Coronary artery (tissue), 2 donors: ENCODE measurements around the gene RMDN3.

Experiments
- DNase-seq: peaks from one replicate; pipeline ENCODE4 v3.0.0-alpha.2; 2017; ENCODE audit warnings: low spot score
- H3K27ac ChIP-seq, 2 donors: fragments of 200-600 bp; sonication (generic); one replicate each; pipeline ENCODE4 v1.5.1; 2016 to 2019
- H3K4me3 ChIP-seq: fragments of 200-600 bp; sonication (generic); 2 replicates; pipeline ENCODE4 v1.5.1; 2016; ENCODE audit warnings: mild to moderate bottlenecking, moderate library complexity
- TF ChIP-seq, protein P1 (sequence below): fragments of 200-600 bp; sonication (generic); IDR thresholded peaks from one replicate; pipeline ENCODE4 v1.5.1; 2019; ENCODE audit warnings: antibody characterized with exemption

RMDN3 gene

GRCh38 chr15:40749151-40749630 is 5.9 kb downstream of the RMDN3 start:
- H3K4me3 ChIP-seq: no peak overlapping the region
- H3K27ac ChIP-seq: no peak overlapping the region
- no peak for DNase-seq
- TF ChIP-seq, protein P1, sequence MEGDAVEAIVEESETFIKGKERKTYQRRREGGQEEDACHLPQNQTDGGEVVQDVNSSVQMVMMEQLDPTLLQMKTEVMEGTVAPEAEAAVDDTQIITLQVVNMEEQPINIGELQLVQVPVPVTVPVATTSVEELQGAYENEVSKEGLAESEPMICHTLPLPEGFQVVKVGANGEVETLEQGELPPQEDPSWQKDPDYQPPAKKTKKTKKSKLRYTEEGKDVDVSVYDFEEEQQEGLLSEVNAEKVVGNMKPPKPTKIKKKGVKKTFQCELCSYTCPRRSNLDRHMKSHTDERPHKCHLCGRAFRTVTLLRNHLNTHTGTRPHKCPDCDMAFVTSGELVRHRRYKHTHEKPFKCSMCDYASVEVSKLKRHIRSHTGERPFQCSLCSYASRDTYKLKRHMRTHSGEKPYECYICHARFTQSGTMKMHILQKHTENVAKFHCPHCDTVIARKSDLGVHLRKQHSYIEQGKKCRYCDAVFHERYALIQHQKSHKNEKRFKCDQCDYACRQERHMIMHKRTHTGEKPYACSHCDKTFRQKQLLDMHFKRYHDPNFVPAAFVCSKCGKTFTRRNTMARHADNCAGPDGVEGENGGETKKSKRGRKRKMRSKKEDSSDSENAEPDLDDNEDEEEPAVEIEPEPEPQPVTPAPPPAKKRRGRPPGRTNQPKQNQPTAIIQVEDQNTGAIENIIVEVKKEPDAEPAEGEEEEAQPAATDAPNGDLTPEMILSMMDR: no peak

DNA sequence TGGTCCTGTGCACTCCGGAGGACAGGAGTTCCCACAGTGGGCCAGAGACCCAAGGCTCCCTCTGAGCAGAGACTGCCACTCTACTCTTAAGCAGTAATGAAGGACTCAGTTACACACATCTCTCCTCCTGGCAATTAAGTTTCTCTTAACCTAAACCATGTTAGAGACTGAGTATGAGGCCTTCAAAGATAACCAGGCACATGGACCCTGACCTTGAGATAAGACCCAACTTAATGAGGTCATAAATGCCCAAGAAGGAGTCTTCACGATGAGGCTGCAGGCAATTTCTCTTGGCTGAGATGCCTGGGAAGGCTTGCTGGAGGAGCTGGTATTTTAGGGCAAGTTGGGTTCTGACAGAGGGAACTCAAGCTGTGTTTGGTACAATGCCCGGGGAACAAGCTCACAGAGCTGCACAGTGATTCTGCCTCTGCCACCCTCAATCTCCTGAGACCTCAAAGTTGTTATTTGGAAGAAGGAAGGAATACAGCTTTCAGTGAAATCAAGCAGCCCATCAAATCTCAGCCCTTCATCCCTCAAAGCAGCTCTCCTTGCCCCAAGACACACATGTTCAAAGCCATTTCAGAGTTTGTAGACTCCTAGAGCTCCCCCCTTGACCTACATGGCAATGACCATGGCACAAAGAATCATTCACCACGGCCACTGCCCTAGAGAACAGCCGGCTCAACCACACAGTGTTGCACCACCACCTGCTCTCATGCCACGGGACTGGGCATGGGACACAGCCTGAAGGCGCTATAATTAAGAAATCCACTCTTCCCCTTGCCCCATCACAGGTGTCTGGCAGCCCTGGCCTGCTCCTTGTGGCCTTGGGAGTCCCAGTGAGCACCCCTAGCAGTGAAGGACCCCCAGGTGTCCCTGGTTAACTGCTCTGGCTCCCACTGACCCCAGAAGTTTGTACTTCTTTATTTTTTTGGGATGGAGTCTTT is 7.1 kb downstream of the RMDN3 start:
- Histone ChIP-seq H3K4me3 (no peak overlapping the region), H3K27ac (no peak overlapping the region)
- TF ChIP-seq, protein P1: no peak
- no peak for DNase-seq

DNA sequence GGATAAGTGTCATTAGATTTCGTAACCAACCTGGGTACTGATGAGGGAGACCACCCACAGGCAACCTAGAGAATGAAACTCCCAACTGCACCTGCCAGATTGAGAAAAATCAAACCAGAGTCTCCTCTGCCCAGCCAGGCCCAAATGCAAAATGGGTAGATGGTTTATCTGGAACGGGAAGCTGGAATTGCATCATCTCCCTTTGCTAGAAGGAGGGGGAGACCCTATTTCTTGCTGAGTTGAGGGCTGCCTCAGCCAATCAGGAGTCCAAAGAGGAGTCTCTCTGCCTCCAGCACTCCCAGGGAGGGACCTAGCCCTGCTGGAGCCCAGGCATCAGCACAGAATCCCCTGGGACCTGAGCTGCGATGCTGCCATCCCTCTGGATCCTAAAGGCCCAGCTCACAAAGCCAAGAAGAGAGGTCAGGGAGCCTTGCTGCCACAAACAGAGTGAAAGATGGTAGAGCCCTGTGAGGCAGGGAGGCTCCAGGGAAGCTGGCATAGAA is 8.1 kb downstream of the RMDN3 start:
- H3K27ac ChIP-seq: no peak overlapping the region
- no peak overlapping the region for H3K4me3 ChIP-seq
- TF ChIP-seq, protein P1: no peak
- DNase-seq: no peak

GRCh38 chr15:40744815-40745152 is 10.3 kb downstream of the RMDN3 start:
- DNase-seq: no peak
- TF ChIP-seq, protein P1: no peak
- Histone ChIP-seq H3K27ac (no peak overlapping the region), H3K4me3 (no peak overlapping the region)

DNA sequence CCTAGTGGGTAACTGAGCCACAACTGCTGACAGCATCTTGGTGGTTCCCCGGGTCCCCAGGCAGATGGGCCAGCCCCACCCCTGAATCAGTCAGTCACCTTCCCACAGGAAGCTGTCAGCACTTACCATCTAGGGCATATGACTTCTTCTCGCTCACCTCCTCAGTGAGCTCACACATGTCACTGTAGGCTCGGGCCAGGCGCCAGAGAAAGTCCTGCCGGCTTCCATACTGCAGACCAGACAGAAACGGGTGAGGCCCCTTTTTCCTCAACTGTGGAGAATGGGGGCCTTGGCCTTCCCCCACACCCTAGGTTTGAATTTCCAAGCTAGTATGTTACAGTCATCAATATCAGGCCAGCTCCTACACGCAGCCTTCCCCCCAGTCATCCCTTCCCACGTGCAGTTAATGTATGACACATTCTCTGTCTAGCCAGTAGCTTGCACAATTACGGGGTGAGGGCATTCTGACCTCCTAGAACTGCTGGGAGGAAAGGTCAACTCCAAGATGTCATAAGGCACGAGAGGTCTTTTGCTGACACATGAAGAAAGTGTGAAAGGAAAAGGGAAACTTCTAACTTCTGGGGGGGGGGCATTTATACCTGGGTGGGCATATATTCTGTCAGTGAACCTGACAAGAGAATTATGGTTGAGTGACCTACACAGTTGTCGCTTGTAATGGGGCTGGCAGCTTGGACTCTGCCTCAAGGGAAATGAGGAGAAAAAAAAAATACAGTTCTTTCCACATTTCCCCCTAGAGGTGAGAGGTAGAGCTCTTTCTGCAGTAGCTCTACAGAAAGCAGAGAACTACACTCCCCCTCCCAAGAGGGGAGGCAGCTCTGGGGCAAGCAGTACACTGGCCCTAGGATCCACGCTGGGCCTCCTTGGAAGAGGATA is 10.9 kb downstream of the RMDN3 start:
- no peak for DNase-seq
- TF ChIP-seq, protein P1: no peak
- Histone ChIP-seq H3K27ac (no peak overlapping the region), H3K4me3 (no peak overlapping the region)

- H3K27ac ChIP-seq: no peak overlapping the region
- no peak overlapping the region for H3K4me3 ChIP-seq
- DNase-seq: no peak
- TF ChIP-seq, protein P1: no peak
Observed at GRCh38 chr15:40743485-40743901, 11.6 kb downstream of the RMDN3 start.
